Measurements from ENCODE around the gene TENM3.

The TENM3 gene

DNA sequence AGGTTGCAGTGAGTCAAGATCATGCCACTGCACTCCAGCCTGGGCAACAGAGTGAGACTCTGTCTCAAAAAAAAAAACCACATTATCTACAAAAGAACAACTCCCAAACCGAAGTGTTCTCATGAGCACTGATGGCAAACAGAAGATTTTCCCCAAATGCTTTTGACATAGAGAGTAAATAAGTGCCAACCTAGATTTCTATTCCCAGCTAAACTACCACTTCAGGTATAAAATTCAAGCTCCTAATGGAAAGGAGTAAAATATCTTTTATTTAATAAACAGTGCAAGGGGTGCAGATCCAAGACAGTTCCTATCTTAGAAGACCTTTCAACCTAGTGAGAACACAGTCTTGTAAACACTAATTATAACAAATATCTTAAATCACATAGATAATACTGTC lies 170.3 kb downstream of the TENM3 start:
- DNase-seq, result no peak

DNA sequence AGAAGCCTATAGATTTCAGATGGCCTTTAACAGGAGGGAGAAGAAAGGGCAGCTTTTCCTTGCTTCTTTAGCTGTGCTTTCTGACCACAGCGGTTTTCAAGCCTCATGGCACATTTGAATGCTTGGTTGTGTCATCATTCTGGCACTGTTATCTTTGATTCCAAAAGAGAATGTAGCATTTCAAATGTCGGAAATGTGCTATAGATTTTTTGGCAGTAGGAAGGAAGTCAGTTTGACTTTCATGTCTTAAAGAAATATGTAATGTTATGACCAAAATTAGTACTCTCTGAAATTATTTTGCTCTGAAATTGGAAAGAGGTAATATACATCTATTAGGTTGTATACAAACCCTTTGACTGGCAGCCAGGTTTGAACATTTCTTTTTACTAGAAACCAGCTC lies 171.9 kb downstream of the TENM3 start:
- DNase-seq, result no peak

DNA sequence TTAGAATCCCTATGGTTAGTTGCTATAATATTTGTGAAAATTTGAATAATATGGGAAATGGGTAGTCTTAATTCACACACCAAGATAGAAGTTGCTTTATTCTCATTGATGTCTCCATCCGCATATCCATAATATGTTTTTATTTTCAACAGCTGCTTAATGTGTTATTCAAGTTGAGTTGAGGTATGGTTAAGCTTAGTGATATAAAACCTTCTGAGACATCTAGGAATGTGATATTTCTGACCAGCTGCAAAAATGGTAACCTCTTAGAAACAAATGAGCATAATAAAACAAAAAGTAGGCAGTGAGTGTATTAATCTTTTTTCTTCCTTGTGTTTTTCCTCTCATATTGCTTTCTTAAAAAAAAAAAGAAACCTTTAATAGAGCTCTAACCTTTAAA lies 172.9 kb downstream of the TENM3 start:
- no peak for DNase-seq

GRCh38 chr4:182418054-182418734 lies 175.0 kb downstream of the TENM3 start:
- DNase-seq, result no peak

DNA sequence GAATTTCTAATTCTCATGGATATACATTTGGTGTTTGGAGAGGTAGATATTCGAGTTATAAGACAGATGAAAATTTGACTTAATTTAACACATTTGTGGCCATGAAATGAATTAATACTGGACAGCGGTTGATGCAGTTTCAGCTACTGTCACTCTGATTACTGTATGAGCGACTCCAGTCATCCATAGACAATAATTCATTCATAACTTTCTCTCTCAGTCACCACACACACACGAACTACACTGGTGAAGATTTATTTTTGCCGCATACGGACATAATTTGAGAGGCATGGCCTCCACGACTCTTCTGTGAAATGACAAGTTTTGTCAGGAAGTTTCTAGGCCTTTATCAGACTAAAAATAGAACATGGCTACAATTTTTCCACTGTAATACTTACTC lies 177.0 kb downstream of the TENM3 start:
- DNase-seq, result no peak

DNA sequence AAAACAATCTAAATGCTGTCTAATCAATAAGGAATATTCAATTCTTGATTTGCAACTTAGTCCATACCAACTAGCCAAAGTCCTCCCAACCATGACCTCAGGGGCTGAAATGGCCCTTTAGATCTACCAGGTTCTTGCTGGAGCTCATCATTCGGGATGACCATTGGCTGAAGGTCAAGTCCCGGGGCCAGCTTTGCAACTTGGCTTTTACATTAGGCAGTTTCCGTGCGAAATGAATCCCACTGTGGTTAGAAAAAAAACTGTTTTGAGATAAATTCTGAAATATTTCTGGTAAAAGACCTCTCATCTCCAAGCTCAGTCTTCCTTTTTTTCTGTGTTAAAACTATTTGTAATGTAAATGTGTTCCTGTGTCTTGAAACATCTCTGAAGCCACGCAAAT lies 178.6 kb downstream of the TENM3 start:
- DNase-seq, result no peak

DNA sequence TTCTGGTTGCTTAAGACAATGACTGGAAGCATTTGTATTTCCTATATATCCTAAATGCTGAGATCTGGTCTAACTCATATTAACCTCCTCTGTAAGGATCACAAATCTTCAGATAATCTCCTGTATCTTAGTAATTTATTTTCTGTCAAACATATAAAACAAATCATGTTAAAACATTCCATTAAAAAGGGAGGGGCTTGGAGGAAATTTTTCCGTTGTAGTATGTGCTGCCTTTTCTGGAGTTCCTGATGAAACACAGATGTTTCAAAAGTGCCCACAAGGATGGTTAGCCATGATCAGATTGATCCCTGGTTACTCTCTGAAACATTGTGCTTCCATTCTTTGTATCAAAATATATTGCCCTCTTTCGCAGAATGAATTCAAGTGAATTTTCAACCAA lies 182.1 kb downstream of the TENM3 start:
- no peak for DNase-seq

DNA sequence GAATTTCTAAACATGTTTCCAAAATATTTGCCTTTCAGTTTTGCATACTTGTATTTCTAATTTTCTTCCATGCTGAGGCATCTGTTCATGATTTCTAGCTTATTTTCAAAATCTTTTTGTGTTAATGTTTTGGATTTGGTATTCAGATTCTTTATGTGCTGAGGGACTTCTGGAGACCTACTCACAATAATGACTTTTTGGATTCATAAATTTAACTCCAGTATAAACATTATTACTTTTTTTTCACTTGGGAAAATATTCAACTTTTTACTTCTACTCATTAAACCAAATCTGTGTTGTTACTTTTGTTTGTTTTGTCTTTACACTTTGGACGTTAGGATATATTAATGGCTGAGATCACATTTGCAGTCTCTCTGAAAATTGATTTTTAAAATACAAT lies 183.7 kb downstream of the TENM3 start:
- no peak for DNase-seq

DNA sequence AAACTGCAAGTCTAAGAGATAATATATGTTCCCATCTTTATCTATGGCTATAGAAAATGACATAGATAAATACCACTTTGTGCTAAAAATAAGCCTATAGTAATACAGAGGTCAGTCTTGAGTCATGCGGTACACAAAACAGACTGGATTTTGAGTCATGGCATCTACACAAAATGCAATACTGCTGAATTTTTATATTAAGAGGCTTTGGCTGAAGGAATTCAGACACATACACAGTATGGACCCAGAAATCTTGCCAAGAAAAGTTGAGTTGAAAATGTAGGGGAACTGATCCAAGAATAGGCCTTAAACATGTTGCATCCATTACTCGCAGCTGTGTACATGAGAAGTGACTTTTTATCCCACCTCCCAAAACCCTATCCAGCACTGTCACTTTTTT lies 184.4 kb downstream of the TENM3 start:
- DNase-seq, result no peak

DNA sequence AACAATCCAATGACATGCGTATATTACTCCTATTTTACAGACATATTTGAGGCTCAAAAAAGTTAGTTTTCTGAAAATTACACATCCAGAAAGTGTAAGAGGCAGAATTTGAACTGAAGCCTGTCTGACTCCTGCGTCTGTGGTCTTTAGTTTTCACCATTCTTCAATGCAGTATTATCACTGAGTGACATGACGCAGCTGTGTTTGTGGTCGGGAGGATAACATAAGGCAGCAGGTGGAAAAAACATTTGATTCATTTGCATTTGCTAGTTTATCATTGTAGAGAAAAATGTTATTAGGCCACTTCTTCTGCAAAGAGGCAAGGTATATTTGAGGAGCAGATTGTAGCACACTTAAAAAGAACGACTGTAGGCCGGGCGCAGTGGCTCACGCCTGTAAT lies 186.7 kb downstream of the TENM3 start:
- DNase-seq, result no peak

DNA sequence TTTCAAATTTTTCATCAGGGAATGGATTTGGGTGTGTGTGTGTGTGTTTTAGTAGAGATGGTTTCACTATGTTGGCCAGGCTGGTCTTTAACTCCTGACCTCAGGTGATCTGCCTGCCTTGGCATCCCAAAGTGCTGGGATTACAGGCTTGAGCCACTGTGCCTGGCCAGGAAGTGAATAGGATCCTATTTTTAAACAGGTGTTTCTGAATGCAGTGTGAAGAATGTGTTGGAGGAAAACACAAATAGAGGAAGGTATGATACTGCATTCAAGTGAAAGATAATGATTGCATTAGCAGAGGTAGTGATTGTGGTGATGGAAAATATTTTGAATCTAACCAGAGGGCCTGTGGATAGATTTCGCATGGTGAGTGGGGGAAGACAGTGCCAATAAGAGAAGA lies 189.6 kb downstream of the TENM3 start:
- DNase-seq, result no peak

- no peak for DNase-seq
These were observed 191.5 kb downstream of the TENM3 start for GRCh38 chr4:182434720-182435119.

- no peak for DNase-seq
These were observed 192.2 kb downstream of the TENM3 start for GRCh38 chr4:182435401-182435800.

DNA sequence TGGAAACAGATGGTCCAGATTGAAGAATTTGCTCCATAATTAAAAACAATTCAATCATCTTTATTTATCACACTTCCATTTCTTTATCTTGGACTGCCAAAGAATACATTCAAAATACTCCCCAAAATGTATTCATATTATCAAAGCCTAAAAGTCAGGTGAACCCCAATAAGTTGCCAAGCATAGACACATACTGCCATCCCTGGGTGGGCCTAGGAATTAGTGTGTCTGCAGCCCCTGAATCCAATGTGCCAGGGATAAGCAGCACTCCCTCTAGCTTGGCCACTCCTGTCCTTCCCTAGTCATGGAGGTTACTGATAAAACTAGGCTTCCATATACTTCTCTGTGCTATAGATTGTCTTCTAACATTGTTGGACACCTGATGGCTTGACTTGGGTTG lies 199.9 kb downstream of the TENM3 start:
- DNase-seq, result no peak

GRCh38 chr4:182447767-182448280 lies 204.6 kb downstream of the TENM3 start:
- DNase-seq, result no peak

- DNase-seq, result peak; percentile 62
These were observed 205.3 kb downstream of the TENM3 start for GRCh38 chr4:182448281-182449151.

DNA sequence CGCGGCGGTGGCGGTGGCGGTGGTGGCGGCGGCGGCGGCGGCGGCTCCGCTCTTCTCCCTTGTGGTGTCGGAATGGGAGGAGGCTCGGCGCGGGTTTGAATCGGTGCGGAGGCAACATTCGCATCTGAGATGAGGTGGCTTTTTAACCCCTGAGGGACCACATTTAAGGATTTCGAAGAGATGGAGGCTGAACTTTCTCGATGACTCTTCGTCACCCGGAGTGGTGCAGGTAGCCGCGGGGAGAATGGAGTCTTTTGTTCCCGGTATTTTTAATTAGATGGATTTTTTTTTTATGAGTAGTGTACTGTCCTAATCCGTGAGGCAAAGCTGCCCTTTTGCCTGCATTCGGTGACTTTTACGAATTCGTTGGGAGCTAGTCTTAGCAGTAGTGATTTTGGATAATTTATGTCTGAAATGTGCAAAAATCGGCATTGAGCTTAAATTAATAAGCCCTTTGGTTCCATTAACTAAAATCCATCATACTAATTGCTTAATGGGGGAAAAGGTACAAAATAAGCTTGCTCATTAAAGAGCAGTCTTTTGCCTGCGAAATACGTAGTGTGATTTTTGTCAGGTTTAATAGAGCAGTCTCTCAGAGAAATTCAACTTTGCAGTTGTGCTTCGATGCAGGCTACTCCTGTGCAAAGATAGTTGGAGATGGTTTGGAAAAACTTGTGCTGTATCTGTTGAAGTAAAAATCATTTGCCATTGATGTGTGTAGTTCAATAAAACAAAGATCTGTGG lies 206.2 kb downstream of the TENM3 start:
- DNase-seq, result peak; percentile 40

GRCh38 chr4:182449930-182450439 lies 206.8 kb downstream of the TENM3 start:
- DNase-seq, result no peak

- no peak for DNase-seq
These were observed 208.2 kb downstream of the TENM3 start for GRCh38 chr4:182451441-182451840.

DNA sequence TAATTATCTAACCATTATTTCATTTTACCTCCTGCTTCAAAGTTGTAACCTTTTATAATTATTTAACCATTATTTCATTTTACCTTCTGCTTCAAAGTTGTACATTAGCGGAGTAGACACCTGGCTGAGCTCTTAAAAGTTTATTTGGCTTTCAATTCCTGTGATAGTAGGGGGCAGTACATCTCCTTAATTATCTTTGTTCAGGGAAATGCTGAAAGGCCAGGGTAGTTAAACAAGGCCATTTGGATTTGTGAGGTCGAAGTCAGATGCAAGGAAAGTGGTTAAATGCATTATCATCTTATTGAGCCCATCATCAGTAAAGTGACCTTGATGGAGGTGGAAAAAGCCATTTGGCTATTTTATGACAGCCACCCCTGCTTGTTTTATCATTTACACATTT lies 210.6 kb downstream of the TENM3 start:
- no peak for DNase-seq

GRCh38 chr4:182454440-182455013 lies 211.3 kb downstream of the TENM3 start:
- no peak for DNase-seq

GRCh38 chr4:182465114-182465513 lies 221.9 kb downstream of the TENM3 start:
- DNase-seq, result no peak

DNA sequence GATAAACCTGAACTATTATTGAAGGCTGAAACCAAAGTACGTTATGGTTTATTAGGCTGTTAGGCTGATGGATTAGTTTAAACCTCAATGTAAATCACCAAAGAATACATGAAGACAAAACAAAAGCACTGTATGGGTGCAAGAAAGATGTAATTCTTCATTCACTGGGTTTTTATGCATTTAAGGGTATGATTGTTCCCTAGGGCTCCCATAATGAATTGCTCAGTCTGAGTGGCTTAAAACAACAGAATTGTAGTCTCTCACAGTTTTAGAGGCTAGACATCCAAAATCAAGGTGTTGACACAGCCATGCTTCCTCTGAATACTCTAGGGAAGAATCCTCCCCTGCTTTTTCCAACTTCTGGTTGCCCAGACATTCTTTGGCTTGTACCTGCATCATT lies 222.8 kb downstream of the TENM3 start:
- no peak for DNase-seq

Measured in NCI-H2227 treated with DMSO at 0.1 percent for 48 hours (cell line).